DND-41 (cell line): ENCODE measurements around the gene ELOA.
A peak's percentile ranks its signal among the peaks of the same experiment; 100 is the strongest.

Source experiments
- ATAC-seq: fragments of 200-7000 bp; cut with Tn5 transposase; 3 replicates; pipeline ENCODE4 v1.9.1; 2021; ENCODE audit warnings: low read depth; ENCODE audit not compliant: insufficient read depth
- DNase-seq: peaks from one replicate; pipeline ENCODE4 v3.0.0-alpha.2; 2020
- H2AFZ ChIP-seq: 2 replicates; pipeline ENCODE4 v1.6.0; 2012; ENCODE audit warnings: low read depth, low read length
- H3K27ac ChIP-seq: 2 replicates; pipeline ENCODE4 v1.5.1; 2012; ENCODE audit warnings: low read length, inconsistent platforms
- H3K27me3 ChIP-seq: fragments of 200-600 bp; sonication (generic); 2 replicates; pipeline ENCODE4 v1.6.0; 2012; ENCODE audit warnings: low read length, mild to moderate bottlenecking, inconsistent platforms; ENCODE audit not compliant: insufficient read depth, poor library complexity
- H3K36me3 ChIP-seq: 2 replicates; pipeline ENCODE4 v1.5.1; 2012; ENCODE audit warnings: low read length, inconsistent platforms; ENCODE audit not compliant: insufficient read depth
- H3K4me1 ChIP-seq: 2 replicates; pipeline ENCODE4 v1.5.1; 2012; ENCODE audit warnings: mild to moderate bottlenecking, low read length; ENCODE audit not compliant: insufficient read depth
- H3K4me2 ChIP-seq: 2 replicates; pipeline ENCODE4 v1.6.0; 2012; ENCODE audit warnings: mild to moderate bottlenecking, moderate library complexity, low read length, inconsistent platforms; ENCODE audit not compliant: insufficient read depth
- H3K4me3 ChIP-seq, 2 experiments: fragments of 200-600 bp in 1 of 2; shearing (Covaris generic) in 1 of 2; 2 replicates each; pipeline ENCODE4 v1.5.1; 2012 to 2016; ENCODE audit warnings: inconsistent platforms in 2 of 2, low read length in 2 of 2, mild to moderate bottlenecking in 2 of 2, low read depth in 1 of 2, moderate library complexity in 1 of 2
- H3K79me2 ChIP-seq: 2 replicates; pipeline ENCODE4 v1.6.0; 2012; ENCODE audit warnings: low read length, inconsistent platforms; ENCODE audit not compliant: insufficient read depth
- H3K9ac ChIP-seq: 2 replicates; pipeline ENCODE4 v1.6.0; 2012; ENCODE audit warnings: low read depth, mild to moderate bottlenecking, inconsistent platforms, low read length, moderate library complexity
- H3K9me3 ChIP-seq: 2 replicates; pipeline ENCODE4 v1.5.1; 2012; ENCODE audit warnings: low read length, moderate library complexity, mild to moderate bottlenecking, inconsistent platforms; ENCODE audit not compliant: insufficient read depth, severe bottlenecking
- H4K20me1 ChIP-seq: 2 replicates; pipeline ENCODE4 v1.6.0; 2012; ENCODE audit warnings: low read length; ENCODE audit not compliant: insufficient read depth
- EZH2 ChIP-seq: IDR thresholded peaks from 3 replicates; pipeline ENCODE4 v1.6.1; 2012; ENCODE audit warnings: borderline replicate concordance, low read depth, mild to moderate bottlenecking, moderate library complexity, low read length, inconsistent platforms; ENCODE audit not compliant: severe bottlenecking
- TF ChIP-seq, protein P1 (sequence below): IDR thresholded peaks from 2 replicates; pipeline ENCODE4 v1.5.1; 2012; ENCODE audit warnings: borderline replicate concordance, low read length, moderate library complexity, mild to moderate bottlenecking; ENCODE audit not compliant: poor library complexity, severe bottlenecking; ENCODE audit errors: extremely low read depth

ELOA gene

DNA sequence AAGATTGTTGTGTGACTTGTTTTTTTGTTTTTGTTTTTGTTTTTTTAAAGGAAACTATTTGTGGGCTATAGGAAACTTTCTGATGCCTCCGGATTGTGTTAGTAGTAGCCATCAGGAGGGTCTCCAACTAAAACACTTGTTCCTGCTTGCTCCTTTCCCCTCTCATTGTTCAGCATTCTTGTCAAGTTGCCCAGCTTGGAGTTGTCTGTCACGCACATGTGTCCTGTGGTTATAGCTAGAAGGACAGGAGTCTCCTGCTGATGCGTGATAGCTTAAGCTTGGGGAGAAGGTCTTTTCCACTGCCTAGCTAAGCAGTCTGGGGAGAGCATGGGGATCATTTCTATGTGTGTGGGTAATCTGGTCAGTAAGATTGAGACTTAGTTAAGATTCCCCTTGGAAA, 44.4 kb downstream of the ELOA start:
- H3K36me3 ChIP-seq, result peaks cover 51% of the 10 kb centered on the region
- H3K27me3 ChIP-seq, result no peaks in the 10 kb centered on the region
- peaks cover 22% of the 10 kb centered on the region for H3K4me1 ChIP-seq
- H3K4me3 ChIP-seq, result no peak overlapping the region
- no peak overlapping the region for H2AFZ ChIP-seq
- H3K9me3 ChIP-seq, result no peaks in the 10 kb centered on the region
- H3K9ac ChIP-seq, result no peak overlapping the region
- DNase-seq, result no peak
- H3K79me2 ChIP-seq, result peaks cover 33% of the 10 kb centered on the region
- peaks cover 6% of the 10 kb centered on the region; the same call in 1 of the 2 replicates for H4K20me1 ChIP-seq
- no peak overlapping the region for H3K27ac ChIP-seq
- H3K4me2 ChIP-seq, result no peak overlapping the region
- TF ChIP-seq EZH2, result no peak
- TF ChIP-seq, protein P1, sequence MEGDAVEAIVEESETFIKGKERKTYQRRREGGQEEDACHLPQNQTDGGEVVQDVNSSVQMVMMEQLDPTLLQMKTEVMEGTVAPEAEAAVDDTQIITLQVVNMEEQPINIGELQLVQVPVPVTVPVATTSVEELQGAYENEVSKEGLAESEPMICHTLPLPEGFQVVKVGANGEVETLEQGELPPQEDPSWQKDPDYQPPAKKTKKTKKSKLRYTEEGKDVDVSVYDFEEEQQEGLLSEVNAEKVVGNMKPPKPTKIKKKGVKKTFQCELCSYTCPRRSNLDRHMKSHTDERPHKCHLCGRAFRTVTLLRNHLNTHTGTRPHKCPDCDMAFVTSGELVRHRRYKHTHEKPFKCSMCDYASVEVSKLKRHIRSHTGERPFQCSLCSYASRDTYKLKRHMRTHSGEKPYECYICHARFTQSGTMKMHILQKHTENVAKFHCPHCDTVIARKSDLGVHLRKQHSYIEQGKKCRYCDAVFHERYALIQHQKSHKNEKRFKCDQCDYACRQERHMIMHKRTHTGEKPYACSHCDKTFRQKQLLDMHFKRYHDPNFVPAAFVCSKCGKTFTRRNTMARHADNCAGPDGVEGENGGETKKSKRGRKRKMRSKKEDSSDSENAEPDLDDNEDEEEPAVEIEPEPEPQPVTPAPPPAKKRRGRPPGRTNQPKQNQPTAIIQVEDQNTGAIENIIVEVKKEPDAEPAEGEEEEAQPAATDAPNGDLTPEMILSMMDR, result no peak
- no peak for ATAC-seq

DNA sequence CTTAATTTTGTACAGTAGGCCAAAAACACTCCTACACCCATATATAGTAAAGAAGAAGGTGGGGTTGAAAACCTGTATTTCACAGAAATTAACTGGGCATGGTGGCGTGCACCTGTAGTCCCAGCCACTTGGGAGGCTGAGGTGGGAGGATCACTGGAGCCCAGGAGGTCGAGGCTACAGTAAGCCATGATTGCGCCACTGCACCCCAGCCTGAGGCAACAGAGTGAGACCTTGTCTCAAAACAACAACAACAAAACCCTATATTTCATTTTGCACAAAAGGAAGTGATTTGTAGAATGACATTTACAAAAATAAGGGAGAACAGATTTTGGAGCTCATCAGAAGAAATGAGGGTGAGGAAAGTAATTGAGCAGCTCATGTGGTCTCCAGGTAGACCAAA, 45.4 kb downstream of the ELOA start:
- H3K27me3 ChIP-seq, result no peaks in the 10 kb centered on the region
- no peak for ATAC-seq
- H3K9ac ChIP-seq, result no peak overlapping the region
- H3K4me3 ChIP-seq, result no peak overlapping the region
- H4K20me1 ChIP-seq, result peaks cover 15% of the 10 kb centered on the region; the same call in 1 of the 2 replicates
- no peak overlapping the region for H3K4me2 ChIP-seq
- TF ChIP-seq, protein P1, result no peak
- no peak for TF ChIP-seq EZH2
- no peaks in the 10 kb centered on the region for H3K9me3 ChIP-seq
- no peak for DNase-seq
- no peak overlapping the region for H2AFZ ChIP-seq
- H3K27ac ChIP-seq, result no peak overlapping the region
- peaks cover 55% of the 10 kb centered on the region for H3K36me3 ChIP-seq
- H3K4me1 ChIP-seq, result peaks cover 30% of the 10 kb centered on the region
- peaks cover 37% of the 10 kb centered on the region for H3K79me2 ChIP-seq

DNA sequence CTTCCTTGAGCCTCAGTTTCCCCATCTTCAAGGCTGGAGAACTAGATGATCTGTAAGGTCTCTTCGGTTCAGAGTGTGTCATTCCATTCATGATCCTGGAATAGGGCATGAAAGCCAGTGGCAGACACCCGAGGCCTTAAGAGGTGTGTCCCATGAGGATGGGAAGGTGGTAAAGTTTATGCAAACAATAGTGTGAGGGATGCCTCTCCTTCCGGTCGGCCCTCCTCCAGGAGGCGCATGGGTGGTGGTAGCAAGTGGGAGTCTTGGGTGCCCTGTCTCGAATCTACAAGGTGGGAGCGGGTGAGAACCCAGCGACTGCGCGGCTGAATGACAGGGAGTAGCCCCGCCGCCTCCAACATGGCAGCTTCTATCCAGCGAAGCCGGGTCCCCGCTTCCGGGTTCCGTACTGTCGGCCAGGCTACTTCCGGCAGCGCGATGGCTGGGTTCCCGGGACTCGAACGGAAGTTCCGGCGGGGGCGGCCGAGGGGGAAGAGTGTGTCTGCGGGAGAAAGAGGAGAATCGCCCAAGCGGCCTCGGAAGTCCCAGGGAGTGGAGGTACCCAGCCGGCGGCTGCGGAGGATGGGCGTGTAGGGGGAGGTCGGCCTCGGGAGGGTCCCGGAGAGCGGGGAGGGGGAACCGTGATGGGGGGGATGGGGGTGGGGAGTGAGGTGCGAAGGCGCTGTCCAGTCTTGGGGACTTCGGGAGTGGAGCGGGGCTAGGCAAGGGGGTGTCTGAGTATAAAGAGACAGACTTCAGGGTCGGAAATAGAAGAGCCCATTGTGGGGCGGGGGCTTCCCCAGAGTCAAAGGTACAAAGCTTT, 47.6 kb downstream of the ELOA start, which contains the start of gene LYPLA2:
TSS of gene LYPLA2 (plus strand) at position 450 of the 820 bp plus-strand sequence. CDS start 1,538 bp downstream, outside the sequence.
- H3K9ac ChIP-seq, result peak within 1 kb of the TSS; percentile 84
- peak within 1 kb of the TSS; percentile 91 for H3K4me2 ChIP-seq
- peaks cover 30% of the 10 kb centered on the region for H3K4me1 ChIP-seq
- ATAC-seq (peak; percentile 96), DNase-seq (peak; percentile 91)
- TF ChIP-seq, protein P1, result no peak
- no peak for TF ChIP-seq EZH2
- peak within 1 kb of the TSS; percentile 98 for H2AFZ ChIP-seq
- no peaks in the 10 kb centered on the region for H3K27me3 ChIP-seq
- peaks cover 15% of the 10 kb centered on the region; the same call in 1 of the 2 replicates for H4K20me1 ChIP-seq
- peak within 1 kb of the TSS; percentile 84 to 97 for H3K4me3 ChIP-seq
- peak within 1 kb of the TSS; percentile 85 for H3K27ac ChIP-seq
- H3K36me3 ChIP-seq, result peaks cover 49% of the 10 kb centered on the region
- no peaks in the 10 kb centered on the region for H3K9me3 ChIP-seq
- H3K79me2 ChIP-seq, result peaks cover 34% of the 10 kb centered on the region
